Measurements from ENCODE around the gene ZNF662. TPM values are rescaled to one million over a fixed set of nuclear protein-coding genes. Genes with fewer than 3 reads are reported as not detected.

Gene ZNF662
- total and polyA plus RNA-seq, 2 experiments from 2014 or later: 0.07 TPM; not detected in 1

- Histone ChIP-seq H3K27ac (no peak overlapping the region), H3K4me1 (ENCODE audit: insufficient read depth) (no peaks in the 10 kb centered on the region), H3K4me2 (no peak overlapping the region), H3K4me3 (no peak overlapping the region), H3K79me2 (no peaks in the 10 kb centered on the region), H4K20me1 (ENCODE audit: insufficient read depth, poor library complexity, severe bottlenecking) (no peaks in the 10 kb centered on the region), H3K9me2 (replicated peaks; ENCODE audit: insufficient read depth) (no peaks in the 10 kb centered on the region), H2AFZ (no peak overlapping the region), H3K9me3 (ENCODE audit: low read depth) (no peaks in the 10 kb centered on the region), H3K27me3 (peaks cover 13% of the 10 kb centered on the region), H3K36me3 (replicated peaks; ENCODE audit: insufficient read depth, low read depth) (no peaks in the 10 kb centered on the region)
- TF ChIP-seq EZH2 (IDR thresholded peaks at IDR 0.05; ENCODE audit: borderline replicate concordance): no peak
- TF ChIP-seq, protein P1, sequence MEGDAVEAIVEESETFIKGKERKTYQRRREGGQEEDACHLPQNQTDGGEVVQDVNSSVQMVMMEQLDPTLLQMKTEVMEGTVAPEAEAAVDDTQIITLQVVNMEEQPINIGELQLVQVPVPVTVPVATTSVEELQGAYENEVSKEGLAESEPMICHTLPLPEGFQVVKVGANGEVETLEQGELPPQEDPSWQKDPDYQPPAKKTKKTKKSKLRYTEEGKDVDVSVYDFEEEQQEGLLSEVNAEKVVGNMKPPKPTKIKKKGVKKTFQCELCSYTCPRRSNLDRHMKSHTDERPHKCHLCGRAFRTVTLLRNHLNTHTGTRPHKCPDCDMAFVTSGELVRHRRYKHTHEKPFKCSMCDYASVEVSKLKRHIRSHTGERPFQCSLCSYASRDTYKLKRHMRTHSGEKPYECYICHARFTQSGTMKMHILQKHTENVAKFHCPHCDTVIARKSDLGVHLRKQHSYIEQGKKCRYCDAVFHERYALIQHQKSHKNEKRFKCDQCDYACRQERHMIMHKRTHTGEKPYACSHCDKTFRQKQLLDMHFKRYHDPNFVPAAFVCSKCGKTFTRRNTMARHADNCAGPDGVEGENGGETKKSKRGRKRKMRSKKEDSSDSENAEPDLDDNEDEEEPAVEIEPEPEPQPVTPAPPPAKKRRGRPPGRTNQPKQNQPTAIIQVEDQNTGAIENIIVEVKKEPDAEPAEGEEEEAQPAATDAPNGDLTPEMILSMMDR (IDR thresholded peaks at IDR 0.05; ENCODE audit: poor library complexity): peak; percentile 76
- TF ChIP-seq EZH2phosphoT487 (IDR thresholded peaks at IDR 0.05; ENCODE audit: low read depth, severe bottlenecking, unreplicated experiment): no peak
- peak; percentile 72 for DNase-seq (ENCODE audit: low spot score)
- WGBS (ENCODE audit: low lambda C conversion rate, missing lambda C conversion rate): 2% methylated on average over 4 of the region's 4 CpGs
Observed at GRCh38 chr3:42961633-42962032, 55.7 kb downstream of the ZNF662 start.

DNA sequence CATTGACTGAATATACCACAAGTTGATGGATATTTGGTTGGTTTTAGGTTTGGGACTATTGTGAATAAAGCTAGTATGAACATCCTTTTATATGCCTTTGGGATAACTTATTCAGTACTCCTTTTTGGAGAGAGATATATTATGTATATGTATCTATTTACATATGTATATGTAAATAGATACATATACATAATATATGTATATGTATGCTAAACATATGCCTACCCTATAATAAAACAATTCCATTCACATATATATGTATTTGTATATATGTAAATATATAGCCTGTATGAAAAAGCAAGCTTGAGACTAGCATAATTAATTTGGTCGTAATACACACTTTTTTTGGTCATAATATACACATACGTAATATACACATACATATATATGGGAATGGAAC, 57.3 kb downstream of the ZNF662 start:
- Histone ChIP-seq H3K27ac (no peak overlapping the region), H2AFZ (no peak overlapping the region), H3K9me2 (replicated peaks; ENCODE audit: insufficient read depth) (no peaks in the 10 kb centered on the region), H3K4me1 (ENCODE audit: insufficient read depth) (no peaks in the 10 kb centered on the region), H3K79me2 (no peaks in the 10 kb centered on the region), H3K4me3 (no peak overlapping the region), H3K27me3 (peaks cover 13% of the 10 kb centered on the region), H4K20me1 (ENCODE audit: insufficient read depth, poor library complexity, severe bottlenecking) (no peaks in the 10 kb centered on the region), H3K9me3 (ENCODE audit: low read depth) (no peaks in the 10 kb centered on the region), H3K36me3 (replicated peaks; ENCODE audit: insufficient read depth, low read depth) (no peaks in the 10 kb centered on the region), H3K4me2 (no peak overlapping the region)
- TF ChIP-seq, protein P1 (IDR thresholded peaks at IDR 0.05; ENCODE audit: poor library complexity): no peak
- TF ChIP-seq EZH2 (IDR thresholded peaks at IDR 0.05; ENCODE audit: borderline replicate concordance): no peak
- TF ChIP-seq EZH2phosphoT487 (IDR thresholded peaks at IDR 0.05; ENCODE audit: low read depth, severe bottlenecking, unreplicated experiment): no peak
- 66% methylated on average over 2 of the region's 2 CpGs for WGBS (ENCODE audit: low lambda C conversion rate, missing lambda C conversion rate)
- no peak for DNase-seq (ENCODE audit: low spot score)

GRCh38 chr3:42964266-42964665, 58.3 kb downstream of the ZNF662 start:
- Histone ChIP-seq H3K9me3 (ENCODE audit: low read depth) (no peaks in the 10 kb centered on the region), H3K4me1 (ENCODE audit: insufficient read depth) (no peaks in the 10 kb centered on the region), H3K79me2 (no peaks in the 10 kb centered on the region), H3K36me3 (replicated peaks; ENCODE audit: insufficient read depth, low read depth) (no peaks in the 10 kb centered on the region), H3K4me2 (no peak overlapping the region), H2AFZ (no peak overlapping the region), H3K27me3 (peaks cover 13% of the 10 kb centered on the region), H3K9me2 (replicated peaks; ENCODE audit: insufficient read depth) (no peaks in the 10 kb centered on the region), H3K27ac (no peak overlapping the region), H3K4me3 (no peak overlapping the region), H4K20me1 (ENCODE audit: insufficient read depth, poor library complexity, severe bottlenecking) (no peaks in the 10 kb centered on the region)
- no peak for DNase-seq (ENCODE audit: low spot score)
- TF ChIP-seq EZH2phosphoT487 (IDR thresholded peaks at IDR 0.05; ENCODE audit: low read depth, severe bottlenecking, unreplicated experiment): no peak
- TF ChIP-seq, protein P1 (IDR thresholded peaks at IDR 0.05; ENCODE audit: poor library complexity): no peak
- TF ChIP-seq EZH2 (IDR thresholded peaks at IDR 0.05; ENCODE audit: borderline replicate concordance): no peak
- 84% methylated on average over 4 of the region's 4 CpGs for WGBS (ENCODE audit: low lambda C conversion rate, missing lambda C conversion rate)

Other genes with a start within 250 kb of the ZNF662 start
- gene KLHL40, start 220.6 kb upstream of the ZNF662 start, total RNA-seq: not detected in 2 replicates
- gene KLHL40, start 220.6 kb upstream of the ZNF662 start, polyA plus RNA-seq: not detected in 2 replicates
- not detected in 2 replicates for gene HHATL, start 203.3 kb upstream of the ZNF662 start, total RNA-seq
- not detected in 2 replicates for gene HHATL, start 203.3 kb upstream of the ZNF662 start, polyA plus RNA-seq
- gene CCDC13, start 132.9 kb upstream of the ZNF662 start, total RNA-seq: 0.63 TPM in 1 of 2 replicates, not detected in the other
- gene CCDC13, start 132.9 kb upstream of the ZNF662 start, polyA plus RNA-seq: 2.1 TPM in 1 of 2 replicates, not detected in the other
- gene HIGD1A, start 101.7 kb upstream of the ZNF662 start, total RNA-seq: 252 and 266 TPM in 2 replicates
- 212 and 218 TPM in 2 replicates for gene HIGD1A, start 101.7 kb upstream of the ZNF662 start, polyA plus RNA-seq
- gene ACKR2, start 96.7 kb upstream of the ZNF662 start, total RNA-seq: 1.9 and 3.9 TPM in 2 replicates
- gene ACKR2, start 96.7 kb upstream of the ZNF662 start, polyA plus RNA-seq: 1.7 and 2.3 TPM in 2 replicates
- 5.7 and 5.9 TPM in 2 replicates for gene CYP8B1, start 30.3 kb upstream of the ZNF662 start, total RNA-seq
- 2.2 and 4.5 TPM in 2 replicates for gene CYP8B1, start 30.3 kb upstream of the ZNF662 start, polyA plus RNA-seq
- 2.1 and 2.4 TPM in 2 replicates for gene GASK1A, start 73.2 kb downstream of the ZNF662 start, total RNA-seq
- gene GASK1A, start 73.2 kb downstream of the ZNF662 start, polyA plus RNA-seq: 1.1 and 2.6 TPM in 2 replicates
- gene POMGNT2, start 199.9 kb downstream of the ZNF662 start, total RNA-seq: 27.6 and 31.8 TPM in 2 replicates
- gene POMGNT2, start 199.9 kb downstream of the ZNF662 start, polyA plus RNA-seq: 45.6 and 53.6 TPM in 2 replicates